Progenitor cell of endocrine pancreas (in vitro differentiated cells): ENCODE results near the gene ZSCAN26. TPM values are rescaled to one million over a fixed set of nuclear protein-coding genes. Genes with fewer than 3 reads are reported as not detected.

Experiments used
- DNase-seq: peaks from one replicate; pipeline ENCODE4 v3.0.0; 2021; ENCODE audit warnings: low spot score; ENCODE audit not compliant: unreplicated experiment
- H3K27ac Mint-ChIP-seq: 2 replicates; pipeline ENCODE4 v1.8.0; 2021; ENCODE audit warnings: mild to moderate bottlenecking, moderate library complexity, mixed read lengths
- H3K27me3 Mint-ChIP-seq: 2 replicates; pipeline ENCODE4 v1.8.0; 2021; ENCODE audit warnings: mixed read lengths
- H3K36me3 Mint-ChIP-seq: 2 replicates; pipeline ENCODE4 v1.8.0; 2022; ENCODE audit warnings: mixed read lengths; ENCODE audit not compliant: insufficient read depth
- H3K4me1 Mint-ChIP-seq: 2 replicates; pipeline ENCODE4 v1.8.0; 2021; ENCODE audit warnings: low read depth, mixed read lengths
- H3K4me3 Mint-ChIP-seq: 2 replicates; pipeline ENCODE4 v1.8.0; 2021; ENCODE audit warnings: low read depth, mild to moderate bottlenecking, moderate library complexity, mixed read lengths
- H3K9me3 Mint-ChIP-seq: 2 replicates; pipeline ENCODE4 v1.8.0; 2021; ENCODE audit warnings: low read depth, mixed read lengths
- total RNA-seq: library from RNA; stranded (reverse); gene quantifications from 2 replicates; pipeline ENCODE4 v1.2.1, GENCODE V29; 2021
- TF ChIP-seq, protein P1 (sequence below): fragments of 200-600 bp; sonication (generic); IDR thresholded peaks from one replicate; pipeline ENCODE4 v1.5.0; 2021; ENCODE audit warnings: antibody characterized with exemption, mild to moderate bottlenecking; ENCODE audit not compliant: unreplicated experiment

Gene ZSCAN26
- total RNA-seq, 1 donor from 2014 or later: 25.9 TPM

- Mint-ChIP-seq H3K27me3 (no peaks in the 10 kb centered on the region), H3K4me1 (peaks cover 10% of the 10 kb centered on the region), H3K36me3 (peaks cover 12% of the 10 kb centered on the region), H3K4me3 (peak overlapping the region; percentile 74), H3K9me3 (no peaks in the 10 kb centered on the region), H3K27ac (peak overlapping the region; percentile 60)
- no peak for DNase-seq
- TF ChIP-seq, protein P1, sequence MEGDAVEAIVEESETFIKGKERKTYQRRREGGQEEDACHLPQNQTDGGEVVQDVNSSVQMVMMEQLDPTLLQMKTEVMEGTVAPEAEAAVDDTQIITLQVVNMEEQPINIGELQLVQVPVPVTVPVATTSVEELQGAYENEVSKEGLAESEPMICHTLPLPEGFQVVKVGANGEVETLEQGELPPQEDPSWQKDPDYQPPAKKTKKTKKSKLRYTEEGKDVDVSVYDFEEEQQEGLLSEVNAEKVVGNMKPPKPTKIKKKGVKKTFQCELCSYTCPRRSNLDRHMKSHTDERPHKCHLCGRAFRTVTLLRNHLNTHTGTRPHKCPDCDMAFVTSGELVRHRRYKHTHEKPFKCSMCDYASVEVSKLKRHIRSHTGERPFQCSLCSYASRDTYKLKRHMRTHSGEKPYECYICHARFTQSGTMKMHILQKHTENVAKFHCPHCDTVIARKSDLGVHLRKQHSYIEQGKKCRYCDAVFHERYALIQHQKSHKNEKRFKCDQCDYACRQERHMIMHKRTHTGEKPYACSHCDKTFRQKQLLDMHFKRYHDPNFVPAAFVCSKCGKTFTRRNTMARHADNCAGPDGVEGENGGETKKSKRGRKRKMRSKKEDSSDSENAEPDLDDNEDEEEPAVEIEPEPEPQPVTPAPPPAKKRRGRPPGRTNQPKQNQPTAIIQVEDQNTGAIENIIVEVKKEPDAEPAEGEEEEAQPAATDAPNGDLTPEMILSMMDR: no peak
Measured at GRCh38 chr6:28250747-28251146, 16.2 kb upstream of the ZSCAN26 start.

GRCh38 chr6:28251661-28252008 is 15.3 kb upstream of the ZSCAN26 start:
- H3K27ac Mint-ChIP-seq: peak overlapping the region; percentile 90
- H3K36me3 Mint-ChIP-seq: peaks cover 10% of the 10 kb centered on the region
- peaks cover 10% of the 10 kb centered on the region for H3K4me1 Mint-ChIP-seq
- H3K27me3 Mint-ChIP-seq: no peaks in the 10 kb centered on the region
- H3K4me3 Mint-ChIP-seq: peak overlapping the region; percentile 94
- TF ChIP-seq, protein P1: no peak
- H3K9me3 Mint-ChIP-seq: no peaks in the 10 kb centered on the region
- DNase-seq: peak; percentile 10

GRCh38 chr6:28252009-28252975 is 14.7 kb upstream of the ZSCAN26 start, which contains the start of gene ZKSCAN4:
Gene ZKSCAN4, minus strand, starts transcription at chr6:28252269. Its CDS starts 289 bp downstream, at chr6:28251980.
- Mint-ChIP-seq H3K4me1 (peaks cover 10% of the 10 kb centered on the region), H3K36me3 (peaks cover 9% of the 10 kb centered on the region), H3K9me3 (no peaks in the 10 kb centered on the region), H3K4me3 (peak within 1 kb of the TSS; percentile 94), H3K27ac (peak within 1 kb of the TSS; percentile 90), H3K27me3 (no peaks in the 10 kb centered on the region)
- DNase-seq: peak; percentile 45
- TF ChIP-seq, protein P1: no peak

GRCh38 chr6:28254121-28254519 is 12.8 kb upstream of the ZSCAN26 start:
- peaks cover 10% of the 10 kb centered on the region for H3K4me1 Mint-ChIP-seq
- H3K27ac Mint-ChIP-seq: no peak overlapping the region
- peaks cover 3% of the 10 kb centered on the region for H3K27me3 Mint-ChIP-seq
- DNase-seq: no peak
- no peak overlapping the region for H3K4me3 Mint-ChIP-seq
- TF ChIP-seq, protein P1: no peak
- no peaks in the 10 kb centered on the region for H3K9me3 Mint-ChIP-seq
- peaks cover 2% of the 10 kb centered on the region for H3K36me3 Mint-ChIP-seq

- peaks cover 5% of the 10 kb centered on the region for H3K4me1 Mint-ChIP-seq
- no peak for DNase-seq
- peaks cover 14% of the 10 kb centered on the region for H3K27me3 Mint-ChIP-seq
- no peak overlapping the region for H3K4me3 Mint-ChIP-seq
- H3K9me3 Mint-ChIP-seq: no peaks in the 10 kb centered on the region
- H3K27ac Mint-ChIP-seq: no peak overlapping the region
- no peaks in the 10 kb centered on the region for H3K36me3 Mint-ChIP-seq
- TF ChIP-seq, protein P1: no peak
Measured at GRCh38 chr6:28257042-28257441, 9.9 kb upstream of the ZSCAN26 start.
